Right cardiac atrium (tissue), 5 donors: ENCODE measurements around the gene TMEM11. TPM values are rescaled to one million over a fixed set of nuclear protein-coding genes. Genes with fewer than 3 reads are reported as not detected.

Experiments
- ATAC-seq, 2 donors: fragments of 200-7000 bp; cut with Tn5 transposase; one replicate each; pipeline versions ENCODE4 v1.8.0 to v1.9.1; 2020; ENCODE audit warnings: moderate library complexity in 2 of 2, mild to moderate bottlenecking in 1 of 2
- DNase-seq, 3 donors: peaks; one replicate each; pipeline ENCODE4 v3.0.0-alpha.2; 2020
- H3K27ac ChIP-seq: one replicate; pipeline ENCODE4 v1.5.1; 2013; ENCODE audit warnings: mild to moderate bottlenecking, low read length, control low read depth, moderate library complexity
- H3K27me3 ChIP-seq: one replicate; pipeline ENCODE4 v1.6.1; 2013; ENCODE audit not compliant: control insufficient read depth, insufficient read depth
- H3K4me1 ChIP-seq: one replicate; pipeline ENCODE4 v1.6.1; 2013; ENCODE audit warnings: low read length; ENCODE audit not compliant: control insufficient read depth, insufficient read depth
- H3K4me3 ChIP-seq: one replicate; pipeline ENCODE4 v1.5.1; 2013; ENCODE audit warnings: low read length, control low read depth
- H3K9me3 ChIP-seq: one replicate; pipeline ENCODE4 v1.6.1; 2013; ENCODE audit warnings: low read length; ENCODE audit not compliant: control insufficient read depth
- WGBS: extraction: QIAGEN DNeasy Blood & Tissue Kit; methylation state at CpG from one replicate; pipeline ENCODE4 v1.1.7; 2013; 5-methylcytosine and 5-hydroxymethylcytosine counted together
- intact Hi-C, 4 donors: fragments of 100-400 bp; cut with DNase I; formaldehyde crosslinking; loops; one replicate each; pipeline versions ENCODE4 v1.11.0 to v1.14.0; 2022 to 2023
- polyA plus RNA-seq: library from polyadenylated mRNA; stranded (reverse); fragments of 200-250 nt; gene quantifications from one replicate; pipeline ENCODE4 v1.2.3, GENCODE V29; 2013
- total RNA-seq, 4 donors: library from RNA; stranded (reverse); fragmentation: NEBNext Ultra II Directional; extraction: Animal tissue kit (Norgen Biotek cat#: 25700); gene quantifications; one replicate each; pipeline ENCODE4 v1.2.1, GENCODE V29; 2021
- donor health status: healthy with polysubstance abuse.
- donor health status: DM: no; HTN: yes; CAD: no.
- donor health status: DM: no; HTN: no; CAD: no.
- donor health status: DM: no; HTN: yes; CAD: no; lungs with severe emphysema.
- donor health status: DM: yes; HTN: yes; CAD: no.

Gene TMEM11
- total and polyA plus RNA-seq, 5 donors = 26.2 to 46.2 (median 28.1) TPM

- H3K4me3 ChIP-seq = no peak overlapping the region
- peaks cover 16% of the 10 kb centered on the region for H3K4me1 ChIP-seq
- H3K27me3 ChIP-seq = no peaks in the 10 kb centered on the region
- 69% methylated on average over 15 of the region's 15 CpGs for WGBS
- intact Hi-C loops = loop anchor here in 3 of 4 donors (5.0 to 10.0 kb wide), 2 partner anchors 83 to 86 kb away; partner anchors contain the start of gene DHRS7B (in 3 of the 3)
- DNase-seq = no peak
- ATAC-seq = no peak
- H3K27ac ChIP-seq = no peak overlapping the region
- no peaks in the 10 kb centered on the region for H3K9me3 ChIP-seq
These were observed 3.4 kb downstream of the TMEM11 start for GRCh38 chr17:21210411-21211076.

- peak in 2 of 3 donors; percentile 67 to 77 for DNase-seq
- WGBS = 72% methylated on average over 17 of the region's 17 CpGs
- intact Hi-C loops = loop anchor here in 3 of 4 donors (5.0 to 10.0 kb wide), 2 partner anchors 82 to 85 kb away; partner anchors contain the start of gene DHRS7B (in 3 of the 3)
- Histone ChIP-seq H3K27me3 (no peaks in the 10 kb centered on the region), H3K27ac (peak overlapping the region; percentile 46), H3K4me1 (peaks cover 18% of the 10 kb centered on the region), H3K9me3 (no peaks in the 10 kb centered on the region), H3K4me3 (no peak overlapping the region)
- ATAC-seq = peak in 1 of 2 donors; percentile 1
These were observed 4.3 kb downstream of the TMEM11 start for GRCh38 chr17:21209511-21210175.

GRCh38 chr17:21208352-21208751 is 5.6 kb downstream of the TMEM11 start:
- peaks cover 18% of the 10 kb centered on the region for H3K4me1 ChIP-seq
- peak overlapping the region; percentile 61 for H3K27ac ChIP-seq
- no peak for DNase-seq
- WGBS = 69% methylated on average over 7 of the region's 7 CpGs
- intact Hi-C loops = no loop called here
- no peak overlapping the region for H3K4me3 ChIP-seq
- no peaks in the 10 kb centered on the region for H3K9me3 ChIP-seq
- H3K27me3 ChIP-seq = no peaks in the 10 kb centered on the region
- ATAC-seq = no peak

- intact Hi-C loops = no loop called here
- 58% methylated on average over 9 of the region's 9 CpGs for WGBS
- peak overlapping the region; percentile 14 for H3K27ac ChIP-seq
- peaks cover 12% of the 10 kb centered on the region for H3K4me1 ChIP-seq
- no peaks in the 10 kb centered on the region for H3K9me3 ChIP-seq
- peak in 1 of 2 donors; percentile 17 for ATAC-seq
- no peak for DNase-seq
- H3K4me3 ChIP-seq = no peak overlapping the region
- no peaks in the 10 kb centered on the region for H3K27me3 ChIP-seq
These were observed 9.0 kb downstream of the TMEM11 start for GRCh38 chr17:21204935-21205334.

GRCh38 chr17:21202512-21202911 is 11.4 kb downstream of the TMEM11 start:
- intact Hi-C loops = no loop called here
- ATAC-seq = peak in 1 of 2 donors; percentile 10
- H3K9me3 ChIP-seq = no peaks in the 10 kb centered on the region
- no peak for DNase-seq
- no peaks in the 10 kb centered on the region for H3K27me3 ChIP-seq
- H3K4me1 ChIP-seq = peaks cover 10% of the 10 kb centered on the region
- 88% methylated on average over 12 of the region's 12 CpGs for WGBS
- no peak overlapping the region for H3K27ac ChIP-seq
- no peak overlapping the region for H3K4me3 ChIP-seq

- ATAC-seq (no peak), DNase-seq (no peak)
- H3K4me3 ChIP-seq = no peak overlapping the region
- no peaks in the 10 kb centered on the region for H3K27me3 ChIP-seq
- intact Hi-C loops = no loop called here
- H3K27ac ChIP-seq = no peak overlapping the region
- peaks cover 10% of the 10 kb centered on the region for H3K4me1 ChIP-seq
- no peaks in the 10 kb centered on the region for H3K9me3 ChIP-seq
- 92% methylated on average over 11 of the region's 11 CpGs for WGBS
These were observed 12.1 kb downstream of the TMEM11 start for GRCh38 chr17:21201874-21202273.

GRCh38 chr17:21201298-21201595 is 12.7 kb downstream of the TMEM11 start:
- intact Hi-C loops = no loop called here
- H3K9me3 ChIP-seq = no peaks in the 10 kb centered on the region
- H3K27ac ChIP-seq = no peak overlapping the region
- DNase-seq (peak in 1 of 3 donors; percentile 67), ATAC-seq (peak in 1 of 2 donors; percentile 20)
- H3K27me3 ChIP-seq = no peaks in the 10 kb centered on the region
- H3K4me1 ChIP-seq = peaks cover 10% of the 10 kb centered on the region
- WGBS = 32% methylated on average over 5 of the region's 5 CpGs
- no peak overlapping the region for H3K4me3 ChIP-seq

- intact Hi-C loops = no loop called here
- ATAC-seq = no peak
- no peak for DNase-seq
- no peak overlapping the region for H3K27ac ChIP-seq
- H3K27me3 ChIP-seq = no peaks in the 10 kb centered on the region
- H3K9me3 ChIP-seq = no peaks in the 10 kb centered on the region
- peaks cover 10% of the 10 kb centered on the region for H3K4me1 ChIP-seq
- WGBS = 74% methylated on average over 15 of the region's 15 CpGs
- no peak overlapping the region for H3K4me3 ChIP-seq
These were observed 13.2 kb downstream of the TMEM11 start for GRCh38 chr17:21200590-21201297.

- Histone ChIP-seq H3K4me3 (no peak overlapping the region), H3K27me3 (no peaks in the 10 kb centered on the region), H3K27ac (no peak overlapping the region), H3K9me3 (no peaks in the 10 kb centered on the region), H3K4me1 (peaks cover 8% of the 10 kb centered on the region)
- 66% methylated on average over 10 of the region's 10 CpGs for WGBS
- DNase-seq (no peak), ATAC-seq (no peak)
- intact Hi-C loops = no loop called here
These were observed 14.1 kb downstream of the TMEM11 start for GRCh38 chr17:21199856-21200255.

GRCh38 chr17:21199311-21199710 is 14.7 kb downstream of the TMEM11 start:
- H3K4me3 ChIP-seq = no peak overlapping the region
- ATAC-seq (no peak), DNase-seq (no peak)
- H3K4me1 ChIP-seq = peaks cover 7% of the 10 kb centered on the region
- H3K27me3 ChIP-seq = no peaks in the 10 kb centered on the region
- intact Hi-C loops = no loop called here
- H3K27ac ChIP-seq = no peak overlapping the region
- H3K9me3 ChIP-seq = no peaks in the 10 kb centered on the region
- WGBS = 49% methylated on average over 9 of the region's 9 CpGs

GRCh38 chr17:21198411-21198810 is 15.6 kb downstream of the TMEM11 start:
- Histone ChIP-seq H3K27ac (no peak overlapping the region), H3K27me3 (no peaks in the 10 kb centered on the region), H3K9me3 (no peaks in the 10 kb centered on the region), H3K4me3 (no peak overlapping the region), H3K4me1 (peaks cover 7% of the 10 kb centered on the region)
- WGBS = 93% methylated on average over 20 of the region's 20 CpGs
- intact Hi-C loops = no loop called here
- ATAC-seq (no peak), DNase-seq (no peak)
